NCI-H128 (cell line): ENCODE measurements around the gene ANKRD33.
"Not testable (repeated sequence)": the region's sequence is repeated elsewhere in the genome, so short reads cannot be mapped to it uniquely, and the experiment has no call there.

Experiments
- DNase-seq: peaks from one replicate; lab custom pipeline; 2025; ENCODE audit not compliant: unreplicated experiment; lab: John Stamatoyannopoulos, UW

ANKRD33 gene

DNA sequence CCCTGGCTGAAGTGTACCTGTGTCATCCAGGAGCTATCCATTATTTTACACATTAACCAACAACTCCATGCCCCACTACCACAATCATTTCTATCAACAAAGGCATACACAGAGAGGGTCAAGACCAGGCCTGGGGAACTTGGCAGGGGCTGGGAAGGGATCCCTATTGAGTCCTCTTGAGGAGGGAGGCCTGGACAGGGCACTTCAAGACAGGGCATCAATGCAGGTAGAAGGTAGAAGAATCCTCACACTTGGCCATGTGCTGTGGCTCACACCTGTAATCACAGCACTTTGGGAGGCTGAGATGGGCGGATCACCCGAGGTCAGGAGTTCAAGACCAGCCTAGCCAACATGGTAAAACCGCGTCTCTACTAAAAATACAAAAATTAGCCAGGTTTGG is 13.4 kb upstream of the ANKRD33 start:
- no peak for DNase-seq

DNA sequence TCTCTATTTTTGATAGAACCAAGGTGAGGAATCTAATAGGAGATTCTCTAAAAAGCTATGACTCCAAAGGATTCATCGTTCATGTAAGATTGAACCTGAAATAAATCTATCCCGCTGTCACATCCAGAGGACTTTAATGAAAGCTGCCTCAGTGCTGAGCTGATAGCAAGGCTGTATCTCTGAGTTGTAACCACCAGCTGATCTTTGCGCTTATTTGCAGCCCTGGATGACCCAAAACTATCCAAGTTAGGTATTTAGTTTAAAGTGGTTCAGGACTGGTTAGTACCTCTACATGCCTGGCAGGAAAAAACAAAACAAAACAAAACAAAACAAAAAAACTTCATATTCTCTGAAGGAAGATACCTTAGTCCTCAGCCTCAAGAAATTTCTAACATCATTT is 8.8 kb upstream of the ANKRD33 start:
- DNase-seq, result no peak

DNA sequence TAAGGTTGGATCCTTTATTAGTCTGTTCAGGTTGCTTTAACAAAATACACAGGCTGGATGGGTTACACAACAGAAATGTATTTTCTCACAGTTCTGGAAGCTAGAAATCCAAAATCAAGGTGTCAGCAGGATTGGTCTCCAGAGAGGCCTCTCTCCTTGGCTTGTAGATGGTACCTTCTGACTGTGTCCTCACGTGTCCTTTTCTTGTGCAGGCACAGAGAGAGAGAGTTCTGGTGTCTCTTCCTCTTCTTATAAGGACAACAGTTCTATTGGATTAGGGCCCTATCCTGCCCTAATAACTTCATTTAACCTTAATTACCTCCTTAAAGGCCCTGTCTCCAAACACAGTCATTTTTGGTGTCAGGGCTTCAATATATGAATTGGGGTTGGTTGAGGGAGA is 4.6 kb upstream of the ANKRD33 start:
- DNase-seq, result no peak

DNA sequence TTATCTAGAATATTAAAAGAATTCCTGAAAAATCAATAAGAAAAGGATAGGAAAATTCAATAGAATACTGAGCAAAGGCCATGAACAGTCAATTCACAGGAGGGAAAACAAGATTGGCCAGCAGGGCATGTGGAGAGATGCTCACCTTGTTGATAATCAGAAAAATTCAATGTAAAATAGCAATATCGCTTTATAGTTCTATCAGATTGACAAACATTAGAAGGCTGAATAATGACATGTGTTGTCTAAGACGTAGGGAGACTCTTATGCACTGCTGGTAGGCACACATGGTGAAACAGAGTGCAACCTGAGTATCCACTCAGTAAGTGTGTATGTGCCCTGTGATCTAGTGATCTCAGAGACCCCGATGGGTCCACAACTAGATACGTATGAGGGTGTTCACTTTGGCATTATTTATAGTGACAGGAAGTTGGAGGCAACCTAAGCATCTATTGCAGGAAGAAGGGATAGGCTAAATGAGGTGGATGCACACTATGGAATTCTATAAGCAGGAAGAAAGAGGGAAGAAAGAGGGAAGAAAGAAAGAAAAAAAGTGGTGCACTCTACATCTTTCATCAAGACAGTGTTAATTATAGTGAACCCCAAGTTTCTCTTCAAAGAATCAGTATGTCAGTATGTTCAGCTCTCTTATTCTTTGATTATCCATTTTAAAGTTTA is 3.8 kb upstream of the ANKRD33 start:
- no peak for DNase-seq

DNA sequence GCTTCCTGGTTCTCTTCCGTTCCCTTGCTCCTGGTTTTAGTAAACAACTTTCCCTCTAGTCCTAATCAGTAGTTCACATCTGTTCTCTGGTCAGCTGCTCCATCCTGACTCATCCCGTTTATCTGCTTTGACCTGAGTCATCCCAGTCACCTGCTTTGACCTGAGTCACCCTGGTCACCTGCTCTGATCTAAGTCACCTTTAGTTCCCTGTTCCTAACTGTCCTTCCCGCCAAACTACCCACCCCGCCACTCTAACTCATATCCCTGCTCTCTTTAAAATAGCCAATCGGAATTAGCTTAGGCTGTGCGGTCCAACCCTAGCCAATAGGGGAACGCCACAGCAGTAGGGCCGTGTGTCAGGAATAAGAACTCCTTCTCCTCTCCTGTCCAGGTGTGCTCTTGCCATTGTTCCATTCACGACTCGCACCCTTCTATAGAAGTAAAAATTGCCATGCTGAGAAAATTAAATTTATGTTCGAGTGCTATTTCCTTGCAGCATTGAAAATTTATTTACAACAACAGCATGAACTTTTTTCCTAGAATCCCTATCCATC is 3.1 kb upstream of the ANKRD33 start:
- no peak for DNase-seq

DNA sequence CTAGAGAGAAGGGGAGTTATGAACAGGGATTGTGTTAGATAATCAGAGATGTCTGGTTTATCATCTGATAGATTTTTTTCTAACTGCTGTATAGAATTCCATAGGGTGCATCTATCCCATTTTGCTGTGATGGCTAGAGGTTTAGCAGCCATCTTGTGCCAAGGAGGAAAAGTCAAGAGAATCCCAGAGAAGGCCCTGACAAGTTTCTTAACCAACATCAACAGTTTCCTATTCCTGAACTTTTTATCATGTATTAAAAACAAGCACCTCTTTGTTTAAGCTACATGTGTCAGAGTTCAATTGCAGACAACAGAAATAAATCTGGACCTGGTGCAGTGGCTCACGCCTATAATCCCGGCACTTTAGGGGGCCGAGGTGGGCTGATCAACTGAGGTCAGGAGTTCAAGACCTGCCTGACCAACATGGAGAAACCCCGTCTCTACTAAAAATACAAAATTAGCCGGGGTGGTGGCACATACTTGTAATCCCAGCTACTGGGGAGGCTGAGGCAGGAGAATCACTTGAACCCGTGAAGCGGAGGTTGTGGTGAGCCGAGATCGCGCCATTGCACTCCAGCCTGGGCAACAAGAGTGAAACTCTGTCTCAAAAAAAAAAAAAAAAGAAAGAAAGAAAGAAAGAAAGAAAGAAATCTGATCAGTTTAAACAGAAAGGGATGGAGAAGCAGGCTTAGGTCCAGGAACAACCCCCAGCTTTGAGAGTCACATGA is 2.4 kb upstream of the ANKRD33 start:
- DNase-seq, result not testable (repeated sequence)

DNA sequence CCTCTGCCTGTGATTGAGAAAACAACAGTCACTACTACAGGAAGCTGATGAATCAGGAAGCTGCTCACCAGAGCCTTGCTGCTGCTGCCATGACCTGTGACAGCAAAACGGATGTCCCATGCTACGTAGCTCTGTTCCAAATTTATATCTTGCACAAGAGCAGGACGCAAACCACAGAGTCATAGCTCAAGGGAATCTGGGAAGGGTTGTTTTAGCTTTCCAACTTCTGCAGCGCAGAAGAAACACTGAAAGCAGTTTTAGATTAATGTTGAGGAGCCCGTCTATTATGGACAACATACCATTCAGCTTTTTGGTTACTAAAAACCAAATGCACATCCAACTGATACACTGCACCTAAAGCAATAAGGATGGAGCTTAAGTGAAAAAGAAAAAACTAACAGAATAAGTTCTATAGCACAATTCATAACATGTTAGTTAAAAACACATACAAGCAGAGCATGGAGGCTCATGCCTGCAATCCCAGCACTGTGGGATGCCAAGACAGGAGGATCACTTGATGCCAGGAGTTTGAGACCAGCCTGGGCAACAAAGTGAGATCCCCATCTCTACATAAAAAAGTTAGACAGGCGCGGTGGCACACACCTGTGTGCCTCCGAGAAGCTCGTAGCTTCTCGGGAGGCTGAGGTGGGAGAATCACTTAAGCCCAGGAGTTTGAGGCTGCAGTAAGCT is 1.7 kb upstream of the ANKRD33 start:
- no peak for DNase-seq

DNA sequence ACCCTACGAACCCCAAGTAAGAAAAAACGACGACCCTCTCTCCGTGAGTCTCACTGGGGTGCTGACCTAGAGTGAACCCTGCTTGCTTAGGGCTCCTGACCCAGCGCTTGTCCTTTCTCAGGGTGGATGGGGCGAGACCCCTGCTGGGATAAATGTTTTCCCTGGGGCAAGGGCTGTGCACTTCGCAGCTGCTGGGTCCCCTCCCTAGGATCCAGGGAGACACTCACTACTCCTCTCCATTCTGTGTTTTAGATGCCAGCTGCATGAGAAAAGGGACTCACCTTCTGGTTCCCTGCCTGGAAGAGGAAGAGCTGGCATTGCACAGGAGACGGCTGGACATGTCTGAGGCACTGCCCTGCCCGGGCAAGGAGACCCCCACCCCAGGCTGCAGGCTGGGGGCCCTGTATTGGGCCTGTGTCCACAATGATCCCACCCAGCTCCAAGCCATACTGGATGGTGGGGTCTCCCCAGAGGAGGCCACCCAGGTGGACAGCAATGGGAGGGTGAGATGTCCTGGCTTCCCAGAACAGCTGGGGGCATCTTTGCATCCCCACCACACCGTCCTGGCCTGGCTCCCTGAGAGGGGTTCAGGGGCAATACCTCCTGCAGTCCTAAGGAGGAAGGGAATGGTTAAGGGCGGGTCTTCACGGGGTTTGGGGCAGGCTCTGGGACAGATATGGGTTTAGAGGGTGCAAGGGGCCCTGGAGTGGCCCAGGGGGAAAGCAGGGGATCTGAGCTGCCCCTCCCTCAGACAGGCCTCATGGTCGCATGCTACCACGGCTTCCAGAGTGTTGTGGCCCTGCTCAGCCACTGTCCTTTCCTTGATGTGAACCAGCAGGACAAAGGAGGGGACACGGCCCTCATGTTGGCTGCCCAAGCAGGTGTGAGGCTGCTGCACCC is 663 bp downstream of the ANKRD33 start:
- no peak for DNase-seq

DNA sequence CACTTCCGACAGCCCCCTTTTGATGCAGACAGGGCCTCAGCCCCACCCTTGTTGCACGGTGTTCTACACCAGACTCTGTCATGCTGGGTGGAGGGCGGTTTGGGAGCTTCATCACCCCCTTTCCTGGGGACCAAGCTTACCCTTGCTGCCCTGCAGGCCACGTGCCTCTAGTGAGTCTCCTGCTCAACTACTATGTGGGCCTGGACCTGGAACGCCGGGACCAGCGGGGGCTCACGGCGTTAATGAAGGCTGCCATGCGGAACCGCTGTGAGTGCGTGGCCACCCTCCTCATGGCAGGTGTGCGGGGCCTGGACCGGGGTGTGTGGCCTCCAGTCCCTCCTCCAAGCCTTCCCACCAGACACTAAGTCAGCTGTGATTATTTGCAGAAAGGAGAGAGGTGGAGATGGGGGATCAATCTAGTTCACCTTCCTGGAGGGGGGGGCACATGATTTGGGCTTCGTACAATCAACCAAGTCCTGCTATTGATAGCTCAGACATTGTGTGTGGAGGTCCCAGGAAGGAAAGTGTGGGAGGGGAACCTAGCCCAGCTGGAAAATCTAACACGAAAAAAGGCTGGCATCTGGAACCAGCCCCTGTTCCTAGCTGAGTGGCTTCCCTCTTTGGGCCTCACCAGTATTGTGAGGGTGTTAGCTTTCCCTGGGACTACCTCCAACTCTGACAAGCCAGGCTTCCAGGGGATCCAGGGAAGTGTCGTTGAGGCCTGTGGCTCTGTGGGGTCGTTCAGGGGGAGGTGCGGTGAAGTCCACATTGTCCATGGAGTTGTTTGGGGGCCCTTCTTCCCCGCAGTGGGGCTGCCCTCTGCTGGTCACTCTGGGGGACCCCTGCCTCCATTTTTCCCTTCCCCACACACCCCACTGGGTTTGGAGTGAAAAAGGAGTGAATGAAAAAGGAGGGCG is 1.6 kb downstream of the ANKRD33 start:
- no peak for DNase-seq

DNA sequence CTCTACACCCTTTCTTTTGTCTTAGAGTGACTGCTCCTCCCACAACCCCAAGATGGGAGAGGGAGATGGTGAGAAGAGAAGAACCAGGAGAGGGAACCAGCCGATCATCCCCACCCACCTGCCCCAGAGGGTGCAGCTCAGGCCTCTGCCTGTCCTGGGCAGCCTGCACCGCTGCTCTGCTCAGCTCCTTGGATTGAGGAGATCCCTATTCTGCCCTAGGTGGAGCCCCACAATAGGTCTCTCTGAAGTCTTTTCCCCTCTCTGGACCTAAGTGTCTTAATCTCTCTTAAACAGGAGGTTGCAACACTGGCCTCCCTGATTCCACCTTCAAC is 2.2 kb downstream of the ANKRD33 start:
- no peak for DNase-seq

DNA sequence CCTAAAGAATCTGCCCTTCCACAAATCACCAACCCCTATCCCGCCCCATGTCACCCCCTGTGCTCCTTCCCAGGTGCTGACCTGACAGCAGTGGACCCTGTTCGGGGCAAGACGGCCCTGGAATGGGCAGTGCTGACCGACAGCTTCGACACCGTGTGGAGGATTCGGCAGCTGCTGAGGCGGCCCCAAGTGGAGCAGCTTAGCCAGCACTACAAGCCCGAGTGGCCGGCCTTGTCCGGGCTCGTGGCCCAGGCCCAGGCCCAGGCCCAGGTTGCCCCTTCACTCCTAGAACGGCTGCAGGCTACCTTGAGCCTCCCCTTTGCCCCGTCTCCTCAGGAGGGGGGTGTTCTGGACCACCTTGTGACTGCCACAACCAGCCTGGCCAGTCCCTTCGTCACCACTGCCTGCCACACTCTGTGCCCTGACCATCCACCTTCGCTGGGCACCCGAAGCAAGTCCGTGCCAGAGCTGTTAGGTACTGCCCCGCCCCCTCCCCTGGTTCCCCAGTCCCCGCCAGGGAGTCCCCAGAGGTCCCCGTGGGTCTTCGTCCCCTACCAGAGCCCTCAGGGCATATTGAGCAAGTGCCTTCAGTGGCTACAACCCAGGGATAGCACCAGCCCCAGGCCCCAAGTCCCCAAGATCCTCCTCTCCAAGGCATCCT is 2.7 kb downstream of the ANKRD33 start:
- no peak for DNase-seq

DNA sequence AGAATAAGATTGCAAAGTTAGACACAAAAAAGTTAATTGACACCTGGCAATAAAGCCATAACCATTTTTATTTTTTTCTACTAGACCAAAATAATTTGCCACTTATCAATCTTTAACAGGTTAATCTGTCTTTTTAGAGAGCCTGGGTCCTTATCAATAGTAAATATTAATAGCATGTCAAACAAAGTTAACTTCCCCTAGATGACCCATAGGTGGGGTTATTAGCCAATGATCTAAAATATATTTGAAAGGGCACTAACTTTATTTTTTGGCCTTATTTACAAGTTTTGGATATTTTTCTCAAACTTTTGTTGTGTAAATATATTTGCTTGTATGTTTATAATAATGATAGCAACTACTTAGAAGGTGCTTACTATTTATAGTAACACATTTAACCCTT is 3.9 kb downstream of the ANKRD33 start:
- DNase-seq, result no peak

DNA sequence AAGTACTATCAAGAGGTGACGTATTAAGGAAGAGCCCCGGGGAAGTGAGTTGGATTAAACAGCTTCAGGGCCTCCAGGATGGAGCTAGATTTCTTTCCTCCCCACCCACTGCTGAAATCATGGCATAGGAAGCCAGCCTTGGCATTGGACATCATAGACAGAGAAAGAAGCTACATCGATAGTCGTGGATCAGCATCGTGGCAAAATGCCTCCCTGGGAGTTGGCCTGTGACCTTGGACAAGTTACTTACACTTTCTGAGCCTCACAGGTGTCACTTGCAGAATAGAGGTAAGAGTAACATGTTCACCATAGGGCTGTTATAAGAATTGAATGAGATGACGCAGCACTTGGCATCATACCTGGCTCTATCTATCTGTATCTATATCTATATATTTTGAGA is 5.9 kb downstream of the ANKRD33 start:
- DNase-seq, result no peak

DNA sequence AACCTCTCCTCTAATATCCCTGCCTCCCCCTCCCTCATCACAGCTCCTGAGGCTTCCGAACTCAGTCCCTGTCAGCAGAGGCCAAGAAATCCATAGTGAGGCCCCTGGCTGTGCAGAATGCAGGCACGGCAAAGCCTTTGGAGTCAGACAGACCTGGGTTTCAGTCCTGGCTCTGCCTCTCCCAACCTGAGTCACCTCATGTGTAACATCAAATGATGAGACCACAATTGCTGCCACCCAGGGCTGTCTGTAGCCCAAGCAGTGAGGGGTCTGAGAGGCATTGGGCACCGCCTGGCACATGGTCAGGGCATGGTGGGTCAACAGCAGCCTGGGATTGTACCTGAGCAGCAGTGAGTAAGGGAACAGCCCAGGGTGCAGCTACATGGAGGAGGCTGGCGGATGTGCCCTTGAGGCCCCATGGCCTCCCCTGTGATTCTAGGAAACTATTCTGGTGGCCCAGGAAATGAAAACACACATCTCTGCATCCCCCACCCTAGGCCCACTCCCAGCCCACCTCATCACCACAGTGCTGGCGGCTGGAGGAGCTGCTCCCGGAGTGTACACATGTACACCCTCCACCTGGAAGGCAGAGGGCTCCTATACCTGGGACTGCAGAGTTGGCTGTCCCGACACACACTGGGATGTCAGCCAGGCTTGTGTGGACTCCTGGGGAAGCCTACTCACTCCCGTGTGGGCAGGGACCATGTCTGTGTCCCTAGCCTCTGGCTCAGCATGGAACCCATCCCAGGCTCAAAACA is 7.7 kb downstream of the ANKRD33 start:
- DNase-seq, result no peak

DNA sequence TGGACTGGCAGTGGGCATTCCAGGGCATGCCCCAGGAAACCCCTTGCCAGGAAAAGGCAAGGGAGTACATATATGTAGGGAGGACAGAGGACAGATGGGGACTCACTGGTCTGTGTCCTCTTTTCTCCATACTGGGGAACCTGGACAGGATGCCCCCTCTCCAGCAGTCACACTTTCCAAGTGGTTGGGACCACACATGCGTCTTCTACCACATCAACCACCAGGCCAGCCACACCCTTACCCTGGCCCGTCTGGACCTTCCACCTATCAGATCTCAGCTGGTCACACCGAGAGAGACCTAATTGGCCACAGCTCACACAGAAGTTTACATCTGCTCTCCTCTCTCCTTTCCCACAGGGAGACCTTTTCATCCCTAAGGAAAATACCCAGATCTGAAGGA is 8.3 kb downstream of the ANKRD33 start:
- DNase-seq, result no peak

DNA sequence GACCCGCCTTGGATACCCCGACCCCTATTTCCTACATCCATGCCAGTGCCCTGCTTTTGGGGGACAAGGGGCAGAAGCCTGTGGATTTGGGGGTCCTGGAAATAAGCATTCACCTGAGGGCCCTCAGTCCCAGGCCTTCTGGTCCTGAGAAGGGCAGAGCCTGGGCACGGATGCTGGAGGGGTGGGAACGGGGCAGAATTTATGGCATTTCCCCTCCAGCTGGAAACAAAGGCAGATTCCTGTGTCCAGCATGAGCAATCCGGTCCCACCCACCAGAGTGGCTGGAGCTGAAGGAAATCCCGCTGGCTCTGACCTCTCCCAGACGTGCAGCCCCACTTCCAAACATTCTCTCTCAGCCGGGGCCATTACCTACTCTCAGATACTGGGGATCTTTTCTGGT is 9.3 kb downstream of the ANKRD33 start:
- DNase-seq, result no peak

DNA sequence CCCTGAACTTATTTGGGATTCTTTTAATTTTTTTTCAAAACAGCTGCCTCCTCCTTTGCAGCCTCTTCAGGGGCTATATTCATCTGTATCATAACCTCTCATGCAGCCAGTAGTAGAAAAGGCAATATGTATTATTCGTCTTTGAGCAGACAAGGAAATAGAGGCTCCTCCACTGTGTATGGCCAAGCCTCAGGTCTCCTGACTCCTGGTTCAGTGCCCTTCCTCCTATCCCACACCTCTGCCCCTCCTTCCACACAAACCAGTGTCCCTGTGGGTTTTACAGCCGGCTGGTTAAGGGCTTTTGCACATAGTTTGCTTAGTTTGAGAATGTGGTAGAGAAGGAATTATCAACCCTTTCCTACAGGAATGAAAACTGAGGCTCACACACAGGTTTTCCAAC is 10.6 kb downstream of the ANKRD33 start:
- DNase-seq, result no peak

DNA sequence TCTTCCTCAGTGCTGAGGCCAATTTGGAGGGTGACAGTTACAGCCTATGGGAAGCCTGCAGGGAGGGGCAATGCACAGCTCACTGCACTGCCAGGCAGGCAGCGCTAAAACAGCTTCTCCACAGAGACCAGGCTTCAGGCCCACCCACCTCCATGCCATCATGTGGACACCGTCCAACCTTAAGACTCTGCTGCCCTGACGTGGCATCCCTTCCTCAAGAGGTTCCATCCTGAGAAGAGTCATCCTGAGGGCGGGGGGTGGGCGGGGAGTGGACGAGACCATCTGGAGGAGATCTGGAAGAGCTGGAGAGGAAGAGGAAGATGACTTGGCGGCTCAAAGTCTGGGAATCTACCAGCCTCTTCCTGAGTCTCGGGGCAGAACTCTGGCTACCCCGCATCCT is 11.0 kb downstream of the ANKRD33 start:
- DNase-seq, result no peak

DNA sequence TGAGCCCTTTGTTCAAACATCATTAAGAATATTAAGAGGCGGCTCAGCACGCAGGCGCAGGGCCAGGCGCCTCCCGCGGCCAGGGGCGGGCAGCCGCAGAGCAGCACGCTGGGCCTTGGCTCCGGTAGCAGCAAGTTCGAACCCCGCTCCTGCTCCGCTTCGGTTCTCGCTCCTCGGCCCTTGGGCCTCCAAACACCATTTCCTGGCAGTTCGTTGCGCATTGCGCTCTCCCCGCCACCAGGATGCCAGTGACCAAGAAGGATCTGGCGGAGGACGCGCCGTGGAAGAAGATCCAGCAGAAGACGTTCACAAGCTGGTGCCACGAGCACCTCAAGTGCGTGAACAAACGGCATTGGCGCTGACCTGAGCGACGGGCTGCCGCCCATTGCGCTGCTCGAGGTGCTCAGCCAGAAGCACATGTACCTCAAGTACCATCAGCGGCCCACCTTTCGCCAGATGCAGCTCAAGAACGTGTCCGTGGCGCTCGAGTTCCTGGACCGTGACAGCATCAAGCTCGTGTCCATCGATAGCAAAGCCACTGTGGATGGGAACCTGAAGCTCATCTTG is 12.5 kb downstream of the ANKRD33 start:
- no peak for DNase-seq
